Lower leg skin (tissue), 3 donors: ENCODE measurements around the gene IRF2.

Experiments
- POLR2A ChIP-seq, 2 donors: fragments of 450-650 bp; IDR thresholded peaks; one replicate each; pipeline ENCODE4 v1.6.1; 2016 to 2017; ENCODE audit warnings: antibody characterized with exemption in 2 of 2, mild to moderate bottlenecking in 1 of 2, moderate library complexity in 1 of 2
- TF ChIP-seq, protein P1 (sequence below), 3 donors: fragments of 450-650 bp; IDR thresholded peaks; one replicate each; pipeline ENCODE4 v1.5.1; 2016; ENCODE audit warnings: antibody characterized with exemption in 3 of 3, mild to moderate bottlenecking in 3 of 3, moderate library complexity in 2 of 3

DNA sequence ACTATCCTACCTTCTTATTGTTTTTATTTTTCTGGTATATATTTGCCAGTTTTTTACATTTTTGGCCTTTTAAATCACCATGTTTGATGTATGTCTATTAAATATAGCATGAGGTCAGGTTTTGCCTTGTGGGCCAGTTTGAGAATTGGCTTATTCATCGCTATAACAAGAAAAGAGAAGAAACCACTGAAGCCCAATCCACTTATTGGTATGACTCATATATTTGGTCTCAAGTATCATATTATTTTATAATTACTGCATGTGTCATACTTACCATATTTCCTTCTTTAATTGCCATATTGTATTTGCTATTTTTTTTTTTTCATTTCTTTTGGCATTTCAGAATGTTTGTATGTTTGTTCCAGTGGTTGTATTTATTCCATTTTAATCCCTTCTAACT, 99.3 kb downstream of the IRF2 start:
- no peak for TF ChIP-seq POLR2A (IDR thresholded peaks at IDR 0.05)
- TF ChIP-seq, protein P1, sequence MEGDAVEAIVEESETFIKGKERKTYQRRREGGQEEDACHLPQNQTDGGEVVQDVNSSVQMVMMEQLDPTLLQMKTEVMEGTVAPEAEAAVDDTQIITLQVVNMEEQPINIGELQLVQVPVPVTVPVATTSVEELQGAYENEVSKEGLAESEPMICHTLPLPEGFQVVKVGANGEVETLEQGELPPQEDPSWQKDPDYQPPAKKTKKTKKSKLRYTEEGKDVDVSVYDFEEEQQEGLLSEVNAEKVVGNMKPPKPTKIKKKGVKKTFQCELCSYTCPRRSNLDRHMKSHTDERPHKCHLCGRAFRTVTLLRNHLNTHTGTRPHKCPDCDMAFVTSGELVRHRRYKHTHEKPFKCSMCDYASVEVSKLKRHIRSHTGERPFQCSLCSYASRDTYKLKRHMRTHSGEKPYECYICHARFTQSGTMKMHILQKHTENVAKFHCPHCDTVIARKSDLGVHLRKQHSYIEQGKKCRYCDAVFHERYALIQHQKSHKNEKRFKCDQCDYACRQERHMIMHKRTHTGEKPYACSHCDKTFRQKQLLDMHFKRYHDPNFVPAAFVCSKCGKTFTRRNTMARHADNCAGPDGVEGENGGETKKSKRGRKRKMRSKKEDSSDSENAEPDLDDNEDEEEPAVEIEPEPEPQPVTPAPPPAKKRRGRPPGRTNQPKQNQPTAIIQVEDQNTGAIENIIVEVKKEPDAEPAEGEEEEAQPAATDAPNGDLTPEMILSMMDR (IDR thresholded peaks at IDR 0.05), result no peak
